Measurements from ENCODE around the gene CEACAM16.
A peak's percentile ranks its signal among the peaks of the same experiment; 100 is the strongest.
"Not testable (repeated sequence)": the region's sequence is repeated elsewhere in the genome, so short reads cannot be mapped to it uniquely, and the experiment has no call there.

CEACAM16 gene, protein sequence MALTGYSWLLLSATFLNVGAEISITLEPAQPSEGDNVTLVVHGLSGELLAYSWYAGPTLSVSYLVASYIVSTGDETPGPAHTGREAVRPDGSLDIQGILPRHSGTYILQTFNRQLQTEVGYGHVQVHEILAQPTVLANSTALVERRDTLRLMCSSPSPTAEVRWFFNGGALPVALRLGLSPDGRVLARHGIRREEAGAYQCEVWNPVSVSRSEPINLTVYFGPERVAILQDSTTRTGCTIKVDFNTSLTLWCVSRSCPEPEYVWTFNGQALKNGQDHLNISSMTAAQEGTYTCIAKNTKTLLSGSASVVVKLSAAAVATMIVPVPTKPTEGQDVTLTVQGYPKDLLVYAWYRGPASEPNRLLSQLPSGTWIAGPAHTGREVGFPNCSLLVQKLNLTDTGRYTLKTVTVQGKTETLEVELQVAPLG

DNA sequence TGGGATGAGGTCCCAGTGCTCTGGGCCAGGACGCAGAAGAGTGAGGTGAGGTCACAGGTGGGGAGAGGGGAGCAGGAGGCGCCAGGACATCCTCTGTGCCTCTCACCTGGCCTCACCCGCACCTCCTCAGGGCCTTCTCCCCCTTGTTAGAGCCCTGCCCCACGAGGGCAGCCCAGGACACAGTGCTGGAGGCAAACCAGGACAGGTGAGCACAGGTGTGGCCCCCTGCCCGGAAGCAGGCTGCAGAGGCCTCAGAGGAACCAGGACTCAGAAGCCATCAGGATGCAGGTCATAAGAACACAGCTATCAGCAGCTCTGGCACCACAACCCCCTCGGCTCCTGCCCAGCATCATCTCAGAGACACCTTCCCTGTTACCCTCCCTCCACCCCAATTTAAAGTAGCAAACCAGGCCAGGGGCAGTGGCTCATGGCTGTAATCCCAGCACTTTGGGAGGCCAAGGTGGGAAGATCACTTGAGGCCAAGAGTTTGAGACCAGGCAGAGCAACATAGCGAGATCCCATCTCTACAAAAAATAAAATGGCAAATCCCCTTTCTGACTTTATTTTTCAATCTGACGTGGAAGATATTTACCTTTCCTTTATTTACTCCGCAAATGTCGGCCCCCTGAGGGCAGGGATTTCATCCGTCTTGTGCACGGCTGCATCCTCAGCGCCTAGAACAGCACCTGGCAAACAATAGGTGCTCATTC is at the start of gene CEACAM16:
CEACAM16 (plus strand) TSS at position 660 of the 710 bp plus-strand sequence. CDS start 2,306 bp downstream, outside the sequence.
- DNase-seq (ENCODE audit: low read depth in 2 of 2): no peak

DNA sequence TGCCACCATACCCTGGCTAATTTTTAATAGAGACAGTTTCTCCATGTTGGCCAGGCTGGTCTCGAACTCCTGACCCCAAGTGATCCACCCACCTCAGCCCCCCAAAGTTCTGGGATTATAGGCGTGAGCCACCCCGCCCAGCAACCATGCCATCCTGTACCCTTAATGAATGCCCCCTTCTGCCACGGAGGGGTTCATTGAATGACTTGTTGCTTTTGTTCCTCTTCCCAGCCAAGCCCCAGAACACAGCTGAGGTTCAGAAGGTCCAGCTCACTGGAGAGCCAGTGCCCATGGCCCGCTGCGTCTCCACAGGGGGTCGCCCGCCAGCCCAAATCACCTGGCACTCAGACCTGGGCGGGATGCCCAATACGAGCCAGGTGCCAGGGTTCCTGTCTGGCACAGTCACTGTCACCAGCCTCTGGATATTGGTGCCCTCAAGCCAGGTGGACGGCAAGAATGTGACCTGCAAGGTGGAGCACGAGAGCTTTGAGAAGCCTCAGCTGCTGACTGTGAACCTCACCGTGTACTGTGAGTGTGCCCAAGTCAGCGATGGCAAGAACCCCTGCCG is 49.3 kb upstream of the CEACAM16 start:
- no peak for DNase-seq (ENCODE audit: low read depth in 2 of 2)

DNA sequence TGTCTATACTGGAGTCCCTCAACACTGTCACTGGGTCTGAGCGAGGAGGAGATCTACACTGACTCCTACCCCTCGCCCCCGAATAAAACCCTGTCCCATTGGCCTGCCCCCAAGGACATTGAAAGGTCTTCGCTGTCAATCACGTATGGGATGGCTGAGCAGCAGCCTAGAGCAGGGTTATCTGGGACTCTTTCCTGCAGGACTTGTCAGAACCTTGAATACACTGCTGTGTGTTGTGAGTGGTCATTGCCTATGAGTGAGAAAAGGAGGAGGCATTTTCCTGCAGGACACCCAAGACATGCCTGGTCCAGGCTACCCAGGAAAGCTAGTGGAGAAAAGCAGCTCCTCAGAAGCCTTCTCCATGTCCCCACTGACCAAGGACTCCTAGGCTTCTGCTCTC is 45.6 kb upstream of the CEACAM16 start:
- DNase-seq (ENCODE audit: low read depth in 2 of 2): no peak

DNA sequence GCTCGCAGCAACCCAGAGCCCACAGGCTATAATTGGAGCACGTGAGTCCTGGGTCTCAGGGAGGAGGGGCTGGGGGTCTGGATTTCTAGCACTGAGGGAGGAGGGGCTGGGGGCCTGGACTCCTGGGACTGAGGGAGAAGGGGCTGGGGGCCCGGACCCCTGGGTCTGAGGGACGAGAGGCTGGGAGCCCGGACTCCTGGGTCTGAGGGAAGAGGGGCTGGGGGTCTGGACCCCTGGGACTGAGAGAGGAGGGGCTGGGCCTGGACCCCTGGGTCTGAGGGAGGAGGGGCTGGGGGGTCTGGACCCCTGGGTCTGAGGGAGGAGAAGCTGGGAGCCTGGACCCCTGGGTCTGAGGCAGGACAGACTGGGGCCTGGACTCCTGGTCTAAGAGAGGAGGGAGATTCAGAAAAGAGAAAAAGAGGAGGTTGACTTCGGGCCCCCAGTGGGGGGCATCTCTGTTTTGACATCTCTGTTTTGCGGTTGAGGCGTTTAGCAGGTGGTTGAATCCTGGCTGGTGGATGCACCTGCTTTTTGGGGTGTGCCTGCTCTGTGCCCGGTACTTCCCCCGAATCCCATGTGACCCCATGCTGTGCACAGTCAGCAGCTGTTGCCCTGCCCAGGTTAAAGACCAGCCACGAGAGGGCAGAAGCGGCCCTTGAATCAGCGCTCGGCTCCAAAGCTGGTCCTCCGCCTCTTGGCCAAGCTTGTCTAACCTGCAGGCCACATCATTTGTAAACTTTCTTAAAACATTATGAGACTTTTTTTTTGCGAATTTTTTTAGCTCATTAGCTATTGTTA is 44.8 kb upstream of the CEACAM16 start:
- DNase-seq (ENCODE audit: low read depth in 2 of 2): peak; percentile 34 to 39

DNA sequence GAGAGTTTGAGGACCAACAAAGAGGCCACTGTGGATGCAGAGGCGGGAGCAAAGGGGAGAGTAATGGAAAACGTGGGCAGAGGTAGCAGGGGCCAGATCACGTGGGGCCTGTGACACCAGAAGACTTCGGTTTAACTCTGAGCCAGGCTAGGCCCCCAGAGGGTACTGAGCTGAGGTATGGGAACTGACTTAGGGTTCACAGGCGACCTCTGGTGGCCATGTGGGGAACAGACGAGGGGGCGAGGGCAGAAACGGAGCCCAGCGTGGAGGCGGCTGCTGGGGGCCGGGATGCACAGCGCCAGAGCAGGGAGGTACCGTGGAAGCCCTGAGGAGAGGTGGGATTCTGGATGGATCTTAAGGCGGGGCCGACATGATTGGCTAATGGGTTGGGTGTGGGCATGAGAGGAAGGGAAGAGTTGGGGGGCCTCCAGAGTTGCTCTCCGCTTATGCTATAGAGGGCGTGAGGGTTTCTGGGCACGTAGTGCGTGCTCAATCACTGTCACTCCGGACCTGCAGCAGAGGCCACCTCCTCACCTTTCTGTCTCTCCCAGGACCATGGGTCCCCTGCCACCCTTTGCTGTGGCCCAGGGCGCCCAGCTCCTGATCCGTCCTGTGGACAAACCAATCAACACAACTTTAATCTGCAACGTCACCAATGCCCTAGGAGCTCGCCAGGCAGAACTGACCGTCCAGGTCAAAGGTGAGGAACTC is 41.6 kb upstream of the CEACAM16 start:
- peak; percentile 38 to 50 for DNase-seq (ENCODE audit: low read depth in 2 of 2)

DNA sequence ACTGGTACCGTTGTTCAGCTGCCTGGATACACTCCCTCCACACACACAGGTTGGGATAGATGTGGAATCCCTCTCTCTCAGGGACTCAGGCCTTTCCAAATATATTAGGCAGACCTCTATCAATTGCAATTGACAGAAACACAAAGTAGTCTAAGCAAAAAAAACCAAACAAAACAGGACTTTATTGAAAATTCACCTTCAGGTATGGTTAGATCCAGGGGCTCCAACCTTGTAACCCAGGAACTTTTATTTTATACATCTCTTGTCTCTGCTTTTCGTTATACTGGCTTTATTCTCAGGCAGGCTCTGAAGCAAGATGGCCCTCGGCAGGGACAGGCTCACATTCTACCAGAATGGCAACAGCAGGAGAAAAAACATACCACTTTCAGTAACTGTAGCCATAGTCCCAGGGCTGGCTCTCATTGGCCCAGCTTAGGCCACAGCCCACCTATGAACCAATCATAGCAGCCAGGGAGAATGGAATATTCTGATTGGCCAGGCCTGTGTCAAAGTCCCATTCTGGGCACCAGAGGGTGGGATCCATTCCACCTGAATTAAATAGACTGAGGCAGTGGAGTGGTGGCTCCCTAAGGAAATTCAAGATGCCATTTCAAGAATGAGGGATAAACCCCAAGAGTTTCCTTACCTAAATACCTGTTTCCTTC is 40.8 kb upstream of the CEACAM16 start:
- DNase-seq (ENCODE audit: low read depth in 2 of 2): no peak

DNA sequence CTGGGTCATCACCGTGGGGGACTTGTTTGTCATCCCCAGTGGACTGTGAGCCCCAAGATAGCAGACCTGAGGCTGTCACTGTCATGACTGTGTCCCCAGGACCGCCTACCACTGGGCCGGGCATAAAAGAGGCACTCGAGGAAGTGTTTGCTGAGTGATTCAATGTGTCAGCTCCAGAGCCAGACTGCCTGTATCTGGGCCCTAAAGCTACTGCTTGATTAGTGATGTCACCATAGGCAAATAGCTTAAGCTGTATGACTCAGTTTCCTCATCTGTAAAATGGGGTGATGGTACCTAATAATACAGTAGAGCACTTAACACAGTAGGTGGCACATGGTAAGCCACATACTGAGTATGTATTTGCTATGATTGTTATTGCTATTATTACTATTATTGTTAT is 38.9 kb upstream of the CEACAM16 start:
- DNase-seq (ENCODE audit: low read depth in 2 of 2): no peak

DNA sequence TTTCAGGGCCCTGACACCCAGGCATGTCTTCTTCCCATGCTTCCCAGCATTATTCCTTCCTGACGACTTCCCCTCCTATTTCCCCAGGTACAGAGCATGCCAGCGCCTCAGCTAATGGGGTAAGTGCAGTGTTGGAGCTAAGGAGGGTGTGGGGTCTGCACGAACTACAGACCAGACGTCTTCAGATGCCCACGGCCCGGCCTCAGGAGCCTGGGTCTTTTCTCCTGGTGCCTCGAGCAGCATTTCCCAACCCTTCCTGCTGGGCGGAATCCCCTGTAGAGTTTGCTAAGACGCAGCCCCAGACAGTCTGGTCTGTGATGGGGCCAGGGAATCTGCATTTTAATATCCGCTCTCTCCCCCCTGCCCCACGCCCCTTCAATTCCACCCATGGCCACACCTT is 37.7 kb upstream of the CEACAM16 start:
- no peak for DNase-seq (ENCODE audit: low read depth in 2 of 2)

DNA sequence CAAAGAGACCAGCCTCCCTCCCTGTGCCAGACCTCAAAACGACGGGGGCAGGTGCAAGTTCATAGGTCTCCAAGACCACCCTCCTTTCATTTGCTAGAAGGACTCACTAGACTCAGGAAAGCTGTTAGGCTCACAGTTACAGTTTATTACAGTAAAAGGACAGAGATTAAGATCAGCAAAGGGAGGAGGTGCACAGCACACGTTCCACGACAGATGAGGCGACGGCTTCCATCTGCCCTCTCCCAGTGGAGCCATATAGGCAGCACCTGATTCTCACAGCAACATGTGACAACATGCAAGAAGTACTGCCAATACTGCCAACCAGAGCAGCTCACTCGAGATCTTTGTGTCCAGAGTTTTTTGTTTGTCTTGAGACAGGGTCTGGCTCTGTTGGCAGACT is 37.0 kb upstream of the CEACAM16 start:
- no peak for DNase-seq (ENCODE audit: low read depth in 2 of 2)

DNA sequence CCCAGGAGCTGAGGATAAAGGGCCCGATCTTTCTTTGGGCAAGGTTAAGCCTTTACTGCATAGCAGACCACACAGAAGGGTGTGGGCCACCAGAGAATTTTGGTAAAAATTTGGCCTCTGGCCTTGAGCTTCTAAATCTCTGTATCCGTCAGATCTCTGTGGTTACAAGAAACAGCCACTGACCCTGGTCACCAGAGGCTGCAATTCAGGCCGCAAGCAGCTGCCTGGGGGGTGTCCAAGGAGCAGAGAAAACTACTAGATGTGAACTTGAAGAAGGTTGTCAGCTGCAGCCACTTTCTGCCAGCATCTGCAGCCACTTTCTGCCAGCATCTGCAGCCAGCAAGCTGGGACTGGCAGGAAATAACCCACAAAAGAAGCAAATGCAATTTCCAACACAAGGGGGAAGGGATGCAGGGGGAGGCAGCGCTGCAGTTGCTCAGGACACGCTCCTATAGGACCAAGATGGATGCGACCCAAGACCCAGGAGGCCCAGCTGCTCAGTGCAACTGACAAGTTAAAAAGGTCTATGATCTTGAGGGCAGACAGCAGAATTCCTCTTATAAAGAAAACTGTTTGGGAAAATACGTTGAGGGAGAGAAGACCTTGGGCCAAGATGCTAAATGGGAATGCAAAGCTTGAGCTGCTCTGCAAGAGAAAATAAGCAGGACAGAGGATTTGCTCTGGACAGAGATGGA is 36.1 kb upstream of the CEACAM16 start:
- DNase-seq (ENCODE audit: low read depth in 2 of 2): no peak

DNA sequence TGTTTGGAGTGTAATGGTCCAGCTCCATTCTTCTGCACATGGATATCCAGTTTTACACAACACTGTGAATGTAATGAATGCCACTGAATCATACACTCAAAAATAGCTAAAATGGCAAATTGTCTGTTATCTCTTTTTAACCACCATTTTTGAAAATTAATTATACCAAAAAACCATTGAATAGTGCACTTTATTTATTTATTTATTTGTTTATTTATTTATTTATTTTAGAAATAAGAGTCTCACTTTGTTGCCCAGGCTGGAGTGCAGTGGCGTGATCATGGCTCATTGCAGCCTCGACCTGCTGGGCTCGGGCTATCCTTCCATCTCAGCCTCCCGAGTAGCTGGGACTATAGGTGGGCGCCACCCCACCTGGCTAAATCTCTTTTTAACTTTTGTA is 35.0 kb upstream of the CEACAM16 start:
- no peak for DNase-seq (ENCODE audit: low read depth in 2 of 2)

DNA sequence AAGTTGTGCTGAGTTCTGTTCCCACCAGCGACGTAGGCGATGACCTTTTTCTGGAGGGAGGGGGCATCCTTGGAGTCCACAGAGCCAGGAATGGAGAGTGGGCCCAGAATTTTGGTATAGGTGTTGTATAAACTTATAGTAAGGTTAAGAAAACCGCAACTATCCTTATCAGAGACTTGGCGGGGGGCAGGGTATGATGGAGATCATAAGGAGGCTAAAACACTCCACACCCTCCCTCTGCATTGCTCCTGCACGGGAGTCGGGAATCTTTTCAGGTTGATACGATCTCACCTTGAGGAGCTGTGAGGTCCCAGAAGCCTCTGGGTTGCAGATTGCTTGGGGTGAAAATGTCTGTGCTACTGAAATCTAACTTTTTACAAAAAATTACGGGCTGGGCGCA is 34.0 kb upstream of the CEACAM16 start:
- DNase-seq (ENCODE audit: low read depth in 2 of 2): no peak

DNA sequence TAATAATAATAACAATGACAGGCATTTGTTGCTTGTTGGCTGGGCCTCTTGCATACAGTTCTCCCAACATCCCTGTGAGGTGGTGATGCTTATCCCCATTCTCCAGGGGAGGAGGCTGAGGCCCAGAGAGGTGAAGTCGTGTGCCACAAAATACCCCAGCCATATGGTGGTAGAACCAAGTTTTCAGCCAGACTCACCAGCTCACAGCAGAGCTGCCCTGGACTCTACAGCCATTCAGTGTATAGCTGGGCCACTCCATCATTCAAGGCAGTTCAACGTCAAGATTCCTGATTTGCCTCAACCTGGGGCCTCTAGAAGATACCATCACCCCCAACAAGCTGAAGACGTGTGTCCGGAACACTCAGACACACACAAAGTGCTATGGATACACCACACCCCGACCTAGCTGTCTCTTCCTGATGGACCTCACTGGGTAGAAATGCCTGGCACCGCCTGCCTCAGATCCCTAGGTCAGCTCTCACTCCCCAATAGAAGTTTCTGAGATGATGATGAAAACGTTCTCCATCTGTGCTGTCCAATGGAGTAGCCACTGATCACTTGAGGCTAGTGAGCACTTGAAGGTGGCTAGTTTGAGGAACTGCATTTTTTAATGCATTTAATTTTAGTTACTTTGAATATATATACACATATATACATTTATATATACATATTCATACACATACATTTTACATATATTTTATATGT is 31.9 kb upstream of the CEACAM16 start:
- no peak for DNase-seq (ENCODE audit: low read depth in 2 of 2)

DNA sequence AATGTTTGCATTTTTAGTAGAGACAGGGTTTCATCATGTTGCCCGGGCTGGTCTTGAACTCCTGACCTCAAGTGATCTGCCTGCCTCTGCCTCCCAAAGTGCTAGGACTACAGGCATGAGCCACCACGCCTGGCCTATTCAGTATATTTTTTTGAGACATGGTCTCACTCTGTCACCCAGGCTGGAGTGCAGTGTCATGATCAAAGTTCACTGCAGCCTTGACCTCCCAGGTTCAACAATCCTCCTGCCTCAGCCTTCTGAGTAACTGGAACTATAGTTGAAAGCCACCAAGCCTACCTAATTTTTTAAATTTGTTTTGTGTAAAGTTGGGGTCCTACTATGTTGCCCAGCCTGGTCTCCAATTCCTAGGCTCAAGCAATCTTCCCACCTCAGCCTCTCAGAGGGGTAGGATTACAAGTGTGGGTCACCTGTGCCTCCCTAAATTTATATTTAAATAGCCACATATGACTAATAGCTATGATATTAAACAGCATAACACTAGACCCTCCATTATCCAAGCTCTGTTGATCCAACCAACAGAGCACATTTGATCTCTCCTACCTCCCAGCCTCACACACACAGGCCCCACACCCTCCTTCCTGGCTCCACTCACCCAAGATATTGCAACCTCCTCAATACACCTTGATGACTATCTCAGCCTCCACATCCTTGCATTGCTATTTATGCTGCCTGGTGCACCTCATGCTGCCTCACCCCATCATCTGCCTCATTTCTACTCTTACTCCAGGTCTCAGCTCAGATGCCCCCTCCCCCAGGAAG is 29.8 kb upstream of the CEACAM16 start:
- DNase-seq (ENCODE audit: low read depth in 2 of 2): no peak

DNA sequence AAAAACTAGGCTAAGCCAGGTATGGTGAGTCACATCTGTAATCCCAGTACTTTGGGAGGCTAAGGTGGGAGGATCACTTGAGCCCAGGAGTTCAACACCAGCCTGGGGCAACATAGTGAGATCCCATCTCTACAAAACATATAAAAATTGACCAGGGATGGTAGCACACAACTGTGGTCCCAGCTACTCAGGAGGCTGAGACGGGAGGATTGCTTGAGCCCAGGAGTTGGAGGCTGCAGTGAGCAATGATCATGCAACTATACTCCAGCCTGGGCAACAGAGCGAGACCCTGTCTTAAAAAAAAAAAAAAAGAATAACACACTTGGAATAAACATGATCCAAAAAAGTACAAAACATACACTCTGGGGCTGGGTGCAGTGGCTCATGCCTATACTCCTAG is 28.9 kb upstream of the CEACAM16 start:
- not testable (repeated sequence) for DNase-seq (ENCODE audit: low read depth in 2 of 2)

DNA sequence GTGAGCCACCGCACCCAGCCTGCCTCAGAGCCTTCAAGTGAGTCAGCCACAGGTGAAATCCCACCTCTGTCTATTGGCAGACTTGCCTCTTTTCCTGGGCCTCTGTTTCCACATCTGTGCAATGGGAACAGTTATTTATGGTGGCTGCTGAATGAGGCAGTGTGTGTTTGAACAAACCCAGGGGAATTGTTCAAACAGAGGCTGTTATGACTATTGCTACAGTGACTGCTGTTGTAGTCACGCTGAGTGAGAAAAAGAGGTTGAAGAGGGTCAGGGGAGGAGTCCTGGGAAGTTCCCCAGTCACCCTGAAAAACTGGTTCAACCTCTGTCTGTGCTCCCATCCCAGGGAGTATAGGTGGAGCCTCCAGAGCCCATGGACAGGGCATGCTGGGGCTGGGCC is 27.6 kb upstream of the CEACAM16 start, which contains the start of gene CEACAM19:
CEACAM19 (plus strand) TSS at position 83 of the 400 bp plus-strand sequence. CDS start 450 bp downstream, outside the sequence.
- no peak for DNase-seq (ENCODE audit: low read depth in 2 of 2)

DNA sequence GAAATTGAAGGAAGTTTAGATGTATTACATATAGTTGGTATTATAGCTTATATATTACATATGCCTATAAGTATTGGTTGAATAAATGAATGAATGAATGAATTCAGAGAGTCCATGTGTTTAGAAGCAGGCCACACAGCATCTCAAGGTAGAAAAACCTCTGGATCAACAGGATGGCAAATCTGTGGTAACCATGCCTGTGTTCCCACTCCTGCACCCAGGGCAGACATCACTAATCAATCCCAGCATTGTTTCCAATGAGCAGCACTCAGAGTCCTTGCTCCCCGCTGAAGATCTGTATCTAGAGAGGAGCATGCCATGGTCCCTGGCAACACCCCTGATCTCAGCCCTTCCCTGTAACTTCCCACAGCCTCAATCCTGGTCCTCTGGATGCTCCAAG is 26.7 kb upstream of the CEACAM16 start:
- no peak for DNase-seq (ENCODE audit: low read depth in 2 of 2)

DNA sequence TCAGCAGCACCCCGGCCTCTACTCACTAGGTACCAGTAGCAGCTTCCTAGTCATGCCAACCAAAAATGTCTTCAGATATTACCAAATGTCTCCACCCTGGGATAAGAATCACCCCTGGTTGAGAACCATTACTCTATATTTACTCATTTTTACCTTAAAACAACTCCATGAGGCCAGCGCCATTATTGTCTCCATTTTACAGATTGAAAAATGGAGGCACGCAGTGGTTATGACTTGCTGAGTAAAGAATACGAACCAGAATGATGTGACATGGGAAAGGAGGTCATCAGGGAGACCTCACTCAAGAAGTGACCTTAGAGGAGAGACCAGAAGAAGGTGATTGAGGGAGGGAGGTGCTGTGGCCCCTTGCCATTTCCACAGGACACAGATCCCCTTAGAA is 25.4 kb upstream of the CEACAM16 start:
- no peak for DNase-seq (ENCODE audit: low read depth in 2 of 2)

DNA sequence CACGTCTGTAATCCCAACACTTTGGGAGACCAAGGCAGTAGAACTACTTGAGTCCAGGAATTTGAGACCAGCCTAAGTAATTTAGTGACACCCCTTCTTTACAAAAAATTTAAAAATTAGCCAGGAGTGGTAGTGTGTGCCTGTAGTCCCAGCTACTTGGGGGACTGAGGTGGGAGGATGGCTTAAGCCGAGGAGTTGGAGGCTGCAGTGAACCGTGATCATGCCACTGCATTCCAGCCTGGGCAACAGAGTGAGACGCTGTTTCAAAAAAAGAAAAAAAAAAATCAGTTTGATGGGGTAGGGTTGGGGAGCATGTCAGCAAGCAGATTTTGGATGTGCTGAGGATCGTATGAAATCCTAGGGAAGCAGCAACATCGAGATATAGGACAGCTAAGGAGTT is 23.4 kb upstream of the CEACAM16 start:
- DNase-seq (ENCODE audit: low read depth in 2 of 2): no peak

Measured in stimulated activated CD8-positive, alpha-beta memory T cell treated with anti-CD3 and anti-CD28 coated beads, Interleukin-7, amount 100 ng/mL, for 4 hours (primary cell).